GM12872 (cell line): ENCODE data around the gene ESRRG.

Experiments used
- TF ChIP-seq, protein P1 (sequence below): IDR thresholded peaks from 3 replicates; pipeline ENCODE4 v1.5.1; 2011; ENCODE audit warnings: low read depth, mild to moderate bottlenecking, low read length, moderate library complexity; ENCODE audit not compliant: insufficient read depth

ESRRG gene

DNA sequence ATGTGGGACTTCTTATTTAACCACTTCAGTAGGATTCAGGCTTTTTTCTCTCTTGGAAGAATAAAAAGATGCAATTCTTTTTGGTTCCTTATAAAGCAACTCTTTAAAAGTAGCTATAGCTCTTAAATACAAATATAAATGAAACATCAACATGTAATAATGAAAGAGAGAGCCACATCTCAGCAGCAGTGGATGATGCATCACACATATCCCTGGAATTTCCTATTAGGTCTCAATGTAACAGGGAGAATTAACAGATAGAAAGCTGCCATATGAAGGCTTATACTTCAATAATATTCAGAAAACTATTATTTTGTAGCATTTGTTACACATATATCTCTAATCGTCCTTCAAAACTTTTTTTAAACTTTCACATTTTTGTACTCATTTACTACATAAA is 181.0 kb downstream of the ESRRG start:
- TF ChIP-seq, protein P1, sequence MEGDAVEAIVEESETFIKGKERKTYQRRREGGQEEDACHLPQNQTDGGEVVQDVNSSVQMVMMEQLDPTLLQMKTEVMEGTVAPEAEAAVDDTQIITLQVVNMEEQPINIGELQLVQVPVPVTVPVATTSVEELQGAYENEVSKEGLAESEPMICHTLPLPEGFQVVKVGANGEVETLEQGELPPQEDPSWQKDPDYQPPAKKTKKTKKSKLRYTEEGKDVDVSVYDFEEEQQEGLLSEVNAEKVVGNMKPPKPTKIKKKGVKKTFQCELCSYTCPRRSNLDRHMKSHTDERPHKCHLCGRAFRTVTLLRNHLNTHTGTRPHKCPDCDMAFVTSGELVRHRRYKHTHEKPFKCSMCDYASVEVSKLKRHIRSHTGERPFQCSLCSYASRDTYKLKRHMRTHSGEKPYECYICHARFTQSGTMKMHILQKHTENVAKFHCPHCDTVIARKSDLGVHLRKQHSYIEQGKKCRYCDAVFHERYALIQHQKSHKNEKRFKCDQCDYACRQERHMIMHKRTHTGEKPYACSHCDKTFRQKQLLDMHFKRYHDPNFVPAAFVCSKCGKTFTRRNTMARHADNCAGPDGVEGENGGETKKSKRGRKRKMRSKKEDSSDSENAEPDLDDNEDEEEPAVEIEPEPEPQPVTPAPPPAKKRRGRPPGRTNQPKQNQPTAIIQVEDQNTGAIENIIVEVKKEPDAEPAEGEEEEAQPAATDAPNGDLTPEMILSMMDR = no peak

GRCh38 chr1:216535751-216536150 is 187.5 kb downstream of the ESRRG start:
- TF ChIP-seq, protein P1 = no peak

- TF ChIP-seq, protein P1 = no peak
These were observed 188.2 kb downstream of the ESRRG start for GRCh38 chr1:216535059-216535458.

DNA sequence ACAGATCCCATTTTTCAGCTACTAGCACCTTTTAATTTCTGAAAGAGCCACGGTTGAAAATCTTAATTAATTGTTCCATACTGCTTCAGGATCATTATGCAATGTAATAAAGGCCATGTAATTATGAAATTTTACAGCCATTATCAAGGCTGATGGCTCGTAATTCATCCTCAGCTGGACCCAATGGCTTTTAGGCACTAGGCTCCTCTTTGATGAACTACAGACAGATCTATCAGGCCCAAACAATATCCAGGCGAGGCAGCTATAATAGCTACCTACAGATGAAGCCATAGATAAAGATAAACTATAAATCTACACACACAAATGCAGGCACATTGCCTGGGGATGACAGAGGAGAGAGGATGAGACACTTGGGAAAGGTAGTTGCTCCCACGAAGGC is 189.5 kb downstream of the ESRRG start:
- TF ChIP-seq, protein P1 = no peak

DNA sequence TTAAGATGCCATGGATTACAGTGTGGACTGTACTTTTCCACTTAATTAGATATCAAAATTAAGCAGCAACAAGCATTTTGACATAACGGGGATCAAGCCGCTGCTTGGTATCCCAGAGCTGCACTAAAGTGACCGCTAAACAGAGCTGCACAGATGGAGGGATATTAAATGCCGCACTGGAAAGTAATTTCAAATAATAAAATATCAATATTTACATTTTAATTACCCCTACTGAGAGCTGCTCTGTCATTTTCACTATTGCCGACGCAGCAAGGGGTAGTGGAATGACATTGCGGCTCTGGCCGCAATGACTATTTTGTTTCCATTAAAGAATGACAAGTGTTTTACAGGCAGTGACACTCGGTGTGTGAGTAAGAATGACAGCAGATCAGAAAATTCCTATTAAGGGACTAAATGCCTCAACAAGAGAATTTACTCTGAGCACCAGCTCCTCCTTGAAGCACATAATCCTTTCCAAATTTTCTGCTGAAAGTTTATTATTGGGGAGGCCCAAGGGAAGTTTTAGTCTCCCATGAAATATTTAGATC is 190.9 kb downstream of the ESRRG start:
- TF ChIP-seq, protein P1 = no peak

DNA sequence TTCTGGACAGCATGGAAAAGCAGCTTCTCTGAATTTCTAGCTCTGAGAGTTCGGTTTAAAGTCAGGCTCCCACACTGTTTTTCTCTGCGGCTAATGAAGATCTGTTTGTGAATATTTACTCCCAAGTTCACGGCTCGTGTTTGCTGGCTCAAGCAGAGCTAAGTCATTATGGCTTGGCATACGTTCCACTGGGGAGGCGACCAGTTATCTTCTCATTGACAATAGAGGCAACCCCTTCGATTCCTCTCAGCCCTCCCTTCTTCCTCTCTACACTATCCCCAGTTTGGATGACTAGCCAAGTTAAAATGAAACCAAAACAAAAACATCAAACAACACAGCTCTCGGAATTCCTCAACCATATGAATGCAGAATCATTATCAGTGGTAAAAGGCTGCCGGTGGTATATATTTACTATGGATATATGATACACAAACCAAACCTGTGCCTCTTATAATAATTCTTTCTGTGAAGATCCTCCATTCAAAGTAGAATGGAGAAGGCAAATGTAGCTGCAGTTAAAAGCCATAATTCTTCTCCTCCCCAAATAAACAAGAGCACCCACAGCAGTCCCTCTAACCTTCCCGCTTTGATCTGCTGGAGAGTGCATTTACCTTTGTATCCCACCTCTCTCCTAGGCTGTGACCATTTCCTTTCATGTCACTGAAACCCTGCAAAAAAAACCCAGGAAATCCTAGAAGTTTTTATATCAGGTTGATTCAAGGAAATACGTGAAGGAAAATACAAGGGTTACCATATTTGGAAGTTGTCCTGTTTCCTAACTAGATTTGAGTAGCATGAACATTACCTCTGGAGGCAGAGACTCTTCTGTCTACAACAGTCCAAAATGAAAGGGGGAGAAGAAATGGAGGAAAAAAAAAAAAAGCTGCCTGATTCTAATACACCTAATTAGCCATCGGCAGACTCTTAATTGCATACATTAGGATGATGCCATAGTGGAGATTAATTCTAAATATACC is 191.7 kb downstream of the ESRRG start:
- TF ChIP-seq, protein P1 = no peak

DNA sequence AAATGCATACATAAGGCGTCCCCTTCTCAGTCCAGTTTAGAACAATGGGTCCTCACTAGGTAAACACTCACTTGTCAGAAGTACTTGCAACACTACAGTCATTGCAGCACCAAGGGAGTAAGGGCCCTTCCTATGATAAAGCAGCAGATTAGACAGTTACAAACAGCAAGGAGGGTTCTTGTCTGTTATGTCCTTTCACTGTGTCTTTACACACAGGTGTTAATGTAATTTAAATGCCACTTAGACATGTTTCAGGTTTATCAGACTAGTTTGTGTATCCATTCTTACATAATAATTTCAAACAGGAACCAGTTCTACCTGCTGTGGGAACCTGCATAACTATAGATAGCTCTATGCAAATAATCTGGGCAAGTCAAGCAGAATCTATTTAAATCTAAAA is 194.4 kb downstream of the ESRRG start:
- TF ChIP-seq, protein P1 = no peak
